Measurements from ENCODE around the gene PREB. TPM values are rescaled to one million over a fixed set of nuclear protein-coding genes. Genes with fewer than 3 reads are reported as not detected.
A peak's percentile ranks its signal among the peaks of the same experiment; 100 is the strongest.
"Not testable (repeated sequence)": the region's sequence is repeated elsewhere in the genome, so short reads cannot be mapped to it uniquely, and the experiment has no call there.

The PREB gene
- total RNA-seq, 1 donor from 2014 or later, result 43.9 TPM

DNA sequence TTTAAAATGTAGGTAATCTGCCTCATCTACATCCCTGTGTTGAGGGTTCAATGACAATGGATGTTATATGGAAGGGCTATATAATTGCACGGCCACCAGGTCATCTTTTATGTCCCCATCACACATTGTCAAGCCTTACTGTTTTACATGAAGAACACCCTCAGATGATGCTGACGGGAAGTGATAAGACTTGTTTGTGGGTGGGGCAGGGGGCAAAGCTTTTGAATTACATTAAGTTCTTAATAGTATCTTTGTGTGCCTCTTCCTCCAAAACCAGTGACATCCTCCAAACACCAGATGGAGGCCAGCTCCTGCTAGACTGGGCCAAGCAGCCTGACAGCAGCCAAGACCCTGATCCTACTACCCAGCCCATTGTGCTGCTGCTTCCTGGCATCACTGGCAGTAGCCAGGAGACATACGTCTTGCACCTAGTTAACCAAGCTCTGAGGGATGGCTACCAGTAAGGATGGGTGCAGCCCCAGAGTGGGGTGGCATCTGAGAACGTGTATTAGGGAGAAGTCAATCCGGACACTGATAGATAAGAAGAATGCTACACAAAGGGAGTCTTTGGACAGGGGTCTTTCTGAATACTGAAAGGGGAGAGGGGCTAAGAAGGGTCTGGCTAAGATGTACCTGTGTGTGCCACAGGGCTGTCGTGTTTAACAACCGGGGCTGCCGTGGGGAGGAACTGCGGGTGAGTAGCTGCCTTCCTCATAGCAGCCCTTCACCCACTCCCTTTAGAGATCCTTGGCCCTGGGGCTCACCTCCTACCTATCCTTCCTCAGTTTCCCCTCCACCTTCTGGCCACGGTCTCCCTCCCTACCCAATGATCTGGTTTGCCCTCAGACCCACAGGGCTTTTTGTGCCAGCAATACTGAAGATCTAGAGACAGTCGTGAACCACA is 5.5 kb downstream of the PREB start:
- DNase-seq (ENCODE audit: low spot score) (no peak), ATAC-seq (no peak)

DNA sequence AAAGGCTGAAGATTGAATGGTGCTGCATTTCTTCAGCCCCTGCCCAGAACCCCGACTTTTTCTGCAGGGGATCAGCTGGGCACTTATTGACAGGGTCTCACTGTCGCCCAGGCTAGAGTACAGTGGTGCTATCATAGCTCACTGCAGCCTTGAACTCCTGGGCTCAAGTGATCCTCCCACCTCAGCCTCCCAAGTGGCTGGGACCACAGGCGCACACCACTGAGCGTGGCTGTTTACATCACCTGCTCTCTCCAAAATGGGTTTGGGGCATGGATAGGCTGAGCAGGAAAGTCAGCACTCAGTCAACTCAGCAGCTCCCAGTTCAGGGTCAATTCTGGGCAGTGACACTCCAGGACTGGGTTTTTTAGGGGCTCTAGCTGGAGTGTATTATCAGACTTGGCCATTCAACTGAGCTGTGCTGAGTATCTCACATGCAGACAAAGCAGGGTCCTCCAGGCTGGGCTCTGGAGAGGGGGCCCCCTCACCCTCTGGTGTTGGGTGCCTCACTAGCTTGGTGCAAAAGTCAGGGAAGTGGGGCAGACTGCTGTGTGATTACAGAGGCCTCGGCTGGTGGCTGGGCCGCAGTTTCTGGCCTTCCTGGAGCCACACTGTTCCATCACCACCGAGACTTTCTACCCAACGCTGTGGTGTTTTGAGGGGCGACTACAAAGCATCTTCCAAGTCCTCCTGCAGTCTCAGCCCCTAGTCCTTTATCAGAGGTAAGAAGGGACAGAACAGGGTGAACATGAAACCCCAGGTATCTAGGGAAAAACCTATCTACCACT is 6.4 kb downstream of the PREB start:
- DNase-seq (ENCODE audit: low spot score), result no peak

DNA sequence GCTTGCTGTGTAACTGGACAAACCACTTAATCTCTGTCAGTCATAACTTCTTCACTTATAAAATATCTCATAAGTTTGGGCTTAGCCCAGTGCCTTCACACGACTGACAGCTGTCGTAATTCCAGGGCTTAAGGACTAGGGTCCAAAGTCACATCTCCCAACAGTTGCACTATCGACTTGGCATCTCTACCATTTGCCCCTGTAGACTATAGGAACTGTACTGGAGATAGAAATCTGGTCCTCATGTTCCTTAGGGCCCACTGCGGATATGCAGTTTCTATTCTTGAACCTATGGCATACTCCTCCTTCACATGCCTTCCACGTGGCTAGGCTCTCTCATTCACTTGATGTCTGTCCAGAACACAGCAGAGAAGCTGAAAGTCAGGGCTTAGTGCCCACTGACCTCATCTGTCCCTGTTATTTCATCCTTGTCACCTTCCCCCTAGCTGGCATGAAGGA is 8.2 kb downstream of the PREB start:
- DNase-seq (ENCODE audit: low spot score), result peak; percentile 80
- ATAC-seq, result peak; percentile 58

More for the DNA sequence above, 6.4 kb downstream of the PREB start:
- ATAC-seq, result no peak

DNA sequence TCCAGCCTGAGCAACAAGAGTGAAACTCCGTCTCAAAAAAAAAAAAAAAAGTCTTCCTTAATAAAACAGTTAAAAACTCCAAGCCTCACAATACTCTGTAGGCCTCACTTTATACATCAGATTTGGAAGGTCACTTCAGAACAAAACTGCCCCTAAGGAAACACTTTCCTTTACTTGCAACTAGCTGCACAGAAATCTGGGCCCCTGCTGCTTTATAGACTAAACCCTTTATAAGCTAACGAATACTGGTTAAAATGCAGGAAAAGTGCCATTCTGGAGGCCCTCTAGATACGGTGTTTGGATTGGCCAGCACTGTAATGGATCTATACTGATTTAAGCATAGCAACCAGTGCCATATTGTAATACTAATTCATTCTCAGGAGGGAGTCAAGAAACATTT is 9.3 kb downstream of the PREB start:
- no peak for ATAC-seq

DNA sequence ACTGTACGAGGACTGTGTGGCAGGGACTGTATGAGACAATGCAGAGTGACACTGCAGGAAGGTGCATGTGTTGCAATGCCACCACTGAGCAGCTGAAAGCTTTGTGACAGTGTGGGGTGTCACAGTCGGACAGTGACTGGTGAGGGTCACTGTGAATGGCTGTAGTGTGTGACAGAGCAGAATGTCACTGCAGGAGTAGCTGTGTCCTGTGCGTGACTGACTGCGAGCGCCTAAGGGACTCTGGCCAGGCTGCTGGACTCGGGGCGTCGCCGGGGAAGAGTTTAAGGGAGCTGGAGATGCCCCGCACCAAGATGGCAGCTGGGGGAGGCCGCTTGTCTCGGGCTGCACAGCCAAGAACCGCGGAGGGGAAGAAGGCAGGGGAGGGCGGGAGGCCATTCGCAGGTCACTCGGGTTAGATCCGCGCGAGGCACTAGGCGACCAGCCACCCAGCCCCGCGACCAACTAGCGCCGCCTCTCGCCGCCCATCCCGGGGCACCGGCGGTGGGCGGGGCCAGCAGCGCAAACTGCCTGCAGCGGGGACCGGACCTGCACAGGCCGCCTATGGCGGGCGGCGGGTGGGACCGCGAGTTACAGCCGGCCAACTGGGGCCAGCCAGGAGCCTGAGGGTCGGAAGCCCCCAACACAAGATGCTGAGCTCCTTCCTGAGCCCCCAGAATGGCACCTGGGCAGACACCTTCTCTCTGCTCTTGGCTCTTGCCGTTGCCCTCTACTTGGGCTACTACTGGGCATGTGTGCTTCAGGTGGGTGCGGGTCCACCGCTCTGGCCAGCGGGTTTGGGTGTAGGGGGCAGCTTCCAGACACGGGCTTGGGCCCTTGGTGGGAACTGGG is 10.9 kb downstream of the PREB start, which contains the start of gene ABHD1:
Gene ABHD1 (plus strand): TSS at position 514 of the 849 bp plus-strand sequence. CDS start 134 bp downstream, at position 648.
- ATAC-seq, result peak; percentile 85

More for the DNA sequence above, 9.3 kb downstream of the PREB start:
- no peak for DNase-seq (ENCODE audit: low spot score)

DNA sequence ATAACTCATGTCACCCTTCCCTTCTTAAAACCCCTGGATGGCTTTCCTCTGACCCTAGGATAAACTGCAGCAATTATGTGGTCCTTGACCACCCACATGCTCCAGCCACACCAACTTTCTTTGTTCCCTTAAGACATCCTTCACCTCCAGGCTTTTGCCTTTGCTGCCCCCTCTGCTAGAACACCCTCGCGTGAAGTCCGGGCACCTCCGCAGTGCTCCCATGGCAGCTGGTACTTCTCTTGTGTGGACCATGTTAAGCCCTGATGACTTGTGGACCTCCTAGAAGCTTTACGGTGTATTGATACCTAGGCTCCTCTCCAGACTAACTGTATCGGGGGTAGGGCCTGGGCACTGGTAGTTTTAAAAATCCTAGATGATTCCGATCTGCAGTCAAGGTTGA is 11.6 kb downstream of the PREB start:
- no peak for ATAC-seq
- DNase-seq (ENCODE audit: low spot score), result no peak

More for the DNA sequence above, 10.9 kb downstream of the PREB start, which contains the start of gene ABHD1:
- peak; percentile 84 for DNase-seq (ENCODE audit: low spot score)

DNA sequence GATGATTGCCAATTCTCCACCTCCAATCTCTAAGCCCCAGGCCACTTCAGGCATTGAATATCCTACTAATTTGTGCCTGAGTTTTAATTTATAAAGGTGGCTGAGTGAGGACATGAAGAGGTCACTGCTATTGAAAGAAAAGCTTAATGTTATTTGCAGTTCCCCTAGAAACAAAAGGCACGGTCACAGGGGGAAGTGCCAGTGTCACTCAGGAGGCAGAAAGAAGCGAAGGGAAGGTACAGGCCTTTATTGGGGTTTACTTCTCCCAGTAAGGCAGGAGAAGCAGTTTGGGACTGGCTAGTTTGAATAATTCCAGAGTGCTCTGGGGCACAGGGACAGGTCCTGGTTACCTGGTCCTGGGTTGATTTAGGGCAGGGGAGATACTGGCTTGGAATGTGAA is 12.5 kb downstream of the PREB start:
- DNase-seq (ENCODE audit: low spot score) (no peak), ATAC-seq (no peak)

DNA sequence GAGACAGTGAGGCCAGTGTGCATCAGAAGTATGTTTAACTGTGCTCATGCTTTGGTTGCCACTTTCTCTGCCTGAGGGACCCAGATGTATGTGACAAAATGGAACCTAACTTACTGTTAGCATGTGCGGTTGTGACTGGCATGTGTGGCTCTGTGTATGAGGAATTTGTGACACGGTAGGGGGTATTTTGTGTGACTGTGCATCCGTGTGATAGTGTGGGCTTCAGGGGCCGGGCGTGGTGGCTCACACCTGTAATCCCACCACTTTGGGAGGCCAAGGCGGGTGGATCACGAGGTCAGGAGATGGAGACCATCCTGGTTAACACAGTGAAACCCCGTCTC is 15.1 kb downstream of the PREB start:
- DNase-seq (ENCODE audit: low spot score); ATAC-seq: not testable (repeated sequence)

DNA sequence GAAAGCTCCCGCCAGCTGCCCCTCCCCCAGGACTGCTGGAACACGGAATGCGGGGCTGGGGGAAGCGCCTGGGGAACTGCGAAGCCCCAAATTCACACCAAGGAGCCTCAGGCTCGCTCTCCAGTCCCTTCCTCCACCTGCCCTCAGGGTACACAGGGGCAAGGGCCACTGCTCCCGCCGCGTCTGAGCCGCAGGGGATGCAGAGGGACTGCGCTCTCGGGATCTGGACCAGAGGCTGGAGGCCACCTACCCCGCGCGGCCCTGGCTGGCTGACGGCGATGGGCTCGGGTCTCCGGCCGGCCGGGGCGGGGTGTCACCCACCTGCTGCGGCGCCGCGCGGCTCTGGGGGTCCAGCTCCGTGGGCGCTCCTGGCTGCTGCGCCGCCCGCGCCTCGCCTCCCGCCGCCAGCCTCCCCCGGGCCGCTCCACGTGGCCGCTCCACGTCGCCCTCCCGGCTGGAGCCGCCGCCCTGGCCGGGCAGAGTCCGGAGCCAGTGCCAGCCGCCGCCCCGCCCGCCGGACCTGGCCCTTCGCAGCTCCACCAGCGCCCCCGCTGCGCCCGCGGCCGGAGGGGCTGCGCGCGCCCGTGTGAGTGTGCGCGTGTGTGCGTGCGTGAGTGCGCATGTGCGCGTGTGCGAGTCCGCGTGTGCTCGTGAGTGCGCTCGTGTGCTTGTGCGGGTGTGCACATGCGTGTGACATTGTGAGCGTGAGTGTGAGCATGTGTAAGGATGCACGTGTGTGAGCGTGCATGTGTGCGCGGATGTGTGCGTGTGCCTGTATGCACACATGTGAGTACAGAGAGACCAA is 15.7 kb downstream of the PREB start, which contains the start of gene CGREF1:
Gene CGREF1 (minus strand): TSS at position 604 of the 805 bp plus-strand sequence. CDS start 14,762 bp downstream, outside the sequence.
- no peak for DNase-seq (ENCODE audit: low spot score)

DNA sequence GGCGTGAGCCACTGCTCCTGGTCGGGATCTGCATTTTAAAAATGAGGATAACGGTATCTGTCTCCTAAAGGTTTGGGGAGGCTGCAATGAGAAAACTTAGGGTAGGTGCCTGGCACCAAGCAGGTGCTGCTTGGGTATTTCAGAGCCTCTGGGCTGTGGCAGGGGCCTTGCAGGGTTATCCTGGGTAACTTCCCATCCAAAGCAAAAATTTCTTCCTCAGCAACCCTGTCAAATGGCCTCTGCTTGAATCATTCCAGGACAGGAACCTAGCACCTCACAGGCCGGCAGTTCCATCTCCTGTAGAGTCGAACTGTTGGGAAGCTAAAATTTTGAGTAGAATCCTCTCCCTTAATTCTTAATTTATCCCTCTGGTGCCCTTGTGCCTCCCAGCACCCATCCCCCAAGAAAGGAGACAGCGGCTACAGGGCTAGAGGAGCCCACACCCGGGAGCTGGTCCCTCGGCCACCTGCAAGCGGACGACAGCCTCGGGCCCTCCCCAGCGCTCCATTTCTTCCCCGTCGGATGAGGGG is 16.4 kb downstream of the PREB start:
- DNase-seq (ENCODE audit: low spot score) (no peak), ATAC-seq (no peak)

More for the DNA sequence above, 15.7 kb downstream of the PREB start, which contains the start of gene CGREF1:
- ATAC-seq, result peak; percentile 72

DNA sequence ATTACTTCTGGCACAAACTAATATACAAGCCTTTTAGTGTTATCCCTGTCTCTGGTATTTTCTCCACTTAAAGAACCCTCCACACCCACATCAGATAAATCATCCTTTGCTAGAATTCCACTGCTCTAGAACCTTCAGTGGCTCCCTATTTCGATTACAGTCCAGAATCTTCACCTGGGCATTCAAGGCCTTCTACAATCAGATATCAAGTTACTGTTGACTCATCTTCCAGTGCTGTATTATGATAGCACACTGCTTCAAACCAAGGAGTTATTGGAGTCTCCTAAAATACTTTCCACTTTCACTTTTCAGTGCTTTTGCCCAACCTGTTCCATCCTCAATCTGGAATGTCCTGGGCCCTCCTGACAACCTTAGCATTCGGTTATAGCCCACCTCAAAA is 18.9 kb downstream of the PREB start:
- ATAC-seq, result no peak
- DNase-seq (ENCODE audit: low spot score), result no peak

DNA sequence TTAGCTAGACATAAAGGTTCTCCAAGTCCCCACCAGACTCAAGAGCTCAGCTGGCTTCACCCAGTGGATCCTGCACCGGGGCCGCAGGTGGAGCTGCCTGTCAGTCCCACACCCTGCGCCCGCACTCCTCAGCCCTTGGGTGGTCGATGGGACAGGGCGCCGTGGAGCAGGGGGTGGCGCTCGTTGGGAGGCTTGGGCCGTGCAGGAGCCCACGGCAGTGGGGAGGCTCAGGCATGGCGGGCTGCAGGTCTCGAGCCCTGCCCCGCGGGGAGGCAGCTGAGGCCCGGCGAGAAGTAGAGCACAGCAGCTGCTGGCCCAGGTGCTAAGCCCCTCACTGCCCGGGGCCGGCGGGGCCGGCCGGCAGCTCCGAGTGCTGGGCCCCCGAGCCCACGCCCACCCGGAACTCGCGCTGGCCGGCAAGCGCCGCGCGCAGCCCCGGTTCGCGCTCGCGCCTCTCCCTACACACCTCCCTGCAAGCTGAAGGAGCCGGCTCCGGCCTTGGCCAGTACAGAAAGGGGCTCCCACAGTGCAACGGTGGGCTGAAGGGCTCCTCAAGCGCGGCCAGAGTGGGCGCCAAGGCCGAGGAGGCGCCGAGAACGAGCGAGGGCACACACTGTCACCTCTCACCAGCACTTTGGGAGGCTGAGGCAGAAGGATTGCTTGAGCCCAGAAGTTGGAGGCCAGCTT is 22.9 kb downstream of the PREB start:
- not testable (repeated sequence) for DNase-seq (ENCODE audit: low spot score); ATAC-seq

DNA sequence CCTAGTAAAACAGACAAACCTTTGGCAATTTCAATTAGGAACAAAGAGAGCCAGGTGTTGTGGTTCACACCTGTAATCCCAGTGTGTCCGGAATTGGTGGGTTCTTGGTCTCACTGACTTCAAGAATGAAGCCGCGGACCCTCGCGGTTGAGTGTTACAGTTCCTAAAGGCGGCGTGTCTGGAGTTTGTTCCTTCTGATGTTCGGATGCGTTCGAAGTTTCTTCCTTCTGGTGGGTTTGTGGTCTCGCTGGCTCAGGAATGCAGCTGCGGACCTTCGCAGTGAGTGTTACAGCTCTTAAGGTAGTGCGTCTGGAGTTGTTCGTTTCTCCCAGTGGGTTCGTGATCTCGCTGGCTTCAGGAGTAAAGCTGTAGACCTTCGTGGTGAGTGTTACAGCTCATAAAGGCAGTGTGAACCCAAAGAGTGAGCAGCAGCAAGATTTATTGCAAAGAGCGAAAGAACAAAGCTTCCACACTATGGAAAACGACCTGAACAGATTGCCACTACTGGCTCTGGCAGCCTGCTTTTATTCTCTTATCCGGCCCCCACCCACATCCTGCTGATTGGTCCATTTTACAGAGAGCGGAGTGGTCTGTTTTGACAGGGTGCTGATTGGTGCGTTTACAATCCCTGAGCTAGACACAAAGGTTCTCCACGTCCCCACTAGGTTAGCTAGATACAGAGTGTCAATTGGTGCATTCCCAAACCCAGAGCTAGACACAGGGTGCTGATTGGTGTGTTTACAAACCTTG is 23.7 kb downstream of the PREB start:
- DNase-seq (ENCODE audit: low spot score); ATAC-seq: not testable (repeated sequence)

DNA sequence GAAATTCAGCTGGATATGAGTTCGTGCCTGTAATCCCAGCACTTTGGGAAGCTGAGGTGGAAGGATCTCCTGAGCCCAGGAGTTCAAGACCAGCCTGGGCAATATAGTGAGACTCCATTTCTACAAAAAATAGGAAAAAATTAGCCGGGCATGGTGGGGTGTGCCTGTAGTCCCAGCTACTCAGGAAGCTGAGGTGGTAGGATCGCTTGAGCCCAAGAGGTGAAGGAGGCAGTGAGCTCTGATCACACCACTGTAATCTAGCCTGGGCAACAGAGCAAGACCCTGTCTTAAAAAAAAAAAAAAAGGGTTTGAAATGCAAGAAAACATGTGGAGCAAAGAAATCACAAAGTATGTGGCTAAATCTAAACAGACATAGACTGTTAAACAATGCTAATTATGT is 25.4 kb downstream of the PREB start:
- ATAC-seq (no peak), DNase-seq (ENCODE audit: low spot score) (no peak)

DNA sequence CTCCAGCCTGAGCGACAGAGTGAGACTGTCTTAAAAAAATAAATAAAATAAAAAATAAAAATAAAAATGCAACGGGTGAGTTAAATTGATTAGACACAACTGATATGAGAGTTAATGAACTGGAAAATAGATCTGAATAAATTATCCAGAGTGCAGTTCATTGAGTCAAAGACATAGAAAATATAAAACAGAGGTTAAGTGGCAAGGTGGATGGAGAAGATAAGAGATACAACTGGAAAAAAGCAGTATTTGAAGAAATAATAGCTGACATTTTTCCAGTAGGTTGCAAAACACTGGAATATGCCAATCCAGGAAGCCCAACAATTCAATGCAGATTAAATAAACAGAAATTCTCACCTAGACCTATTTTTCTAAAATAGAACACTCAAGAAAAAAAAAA is 26.2 kb downstream of the PREB start:
- ATAC-seq (no peak), DNase-seq (ENCODE audit: low spot score) (no peak)

DNA sequence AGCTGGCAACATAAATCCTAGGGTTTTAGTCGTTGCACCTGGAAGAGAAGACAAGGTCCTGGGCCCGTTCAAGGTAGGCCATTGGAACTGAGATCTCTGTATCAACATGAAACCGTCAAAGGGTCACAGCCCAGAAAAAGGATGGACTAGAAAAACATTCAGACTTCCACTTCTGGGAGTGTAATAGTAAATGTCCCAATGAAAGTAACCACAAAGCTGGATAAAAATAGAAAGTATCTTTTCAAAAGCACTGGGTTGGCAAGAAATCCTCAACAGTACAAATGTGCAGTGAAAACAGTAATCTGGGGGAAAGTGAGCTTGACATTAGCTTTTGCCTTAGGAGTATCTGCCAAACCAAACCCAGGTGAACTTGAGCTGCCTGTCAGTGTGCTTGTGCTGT is 28.5 kb downstream of the PREB start:
- ATAC-seq (no peak), DNase-seq (ENCODE audit: low spot score) (no peak)

DNA sequence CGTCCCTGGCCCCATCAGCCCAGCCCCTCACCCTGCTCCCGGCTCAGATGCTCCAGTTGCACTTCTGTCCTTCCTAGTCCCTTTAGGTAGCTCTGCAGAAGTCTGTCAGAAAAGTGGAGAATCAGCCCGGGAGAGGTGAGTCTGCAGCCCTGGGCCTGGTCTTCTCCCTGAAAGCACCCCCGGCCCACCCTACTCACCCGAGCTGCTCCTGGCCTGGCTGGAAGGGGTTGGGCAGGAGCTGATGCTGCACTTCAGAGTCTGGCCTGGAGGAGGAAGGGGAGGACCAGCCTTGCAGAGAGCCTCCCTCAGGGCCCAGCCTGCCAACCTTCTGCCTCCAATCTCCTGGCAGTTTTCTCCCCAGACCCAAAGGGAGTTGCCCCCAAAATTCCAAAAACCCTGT is 32.1 kb downstream of the PREB start:
- ATAC-seq, result peak; percentile 11
- DNase-seq (ENCODE audit: low spot score), result no peak

DNA sequence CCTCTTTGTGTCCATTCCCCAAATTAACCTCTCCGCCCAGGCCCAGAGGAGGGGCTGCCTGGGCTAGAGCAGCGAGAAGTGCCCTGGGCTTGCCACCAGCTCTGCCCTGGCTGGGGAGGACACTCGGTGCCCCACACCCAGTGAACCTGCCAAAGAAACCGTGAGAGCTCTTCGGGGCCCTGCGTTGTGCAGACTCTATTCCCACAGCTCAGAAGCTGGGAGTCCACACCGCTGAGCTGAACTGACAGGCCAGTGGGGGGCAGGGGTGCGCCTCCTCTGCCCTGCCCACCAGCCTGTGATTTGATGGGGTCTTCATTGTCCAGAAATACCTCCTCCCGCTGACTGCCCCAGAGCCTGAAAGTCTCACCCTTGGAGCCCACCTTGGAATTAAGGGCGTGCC is 34.4 kb downstream of the PREB start:
- DNase-seq (ENCODE audit: low spot score) (no peak), ATAC-seq (no peak)
